ENCODE measurements around the gene ASAP3. TPM values are rescaled to one million over a fixed set of nuclear protein-coding genes. Genes with fewer than 3 reads are reported as not detected.
A peak's percentile ranks its signal among the peaks of the same experiment; 100 is the strongest.

Gene ASAP3
- total and polyA plus RNA-seq, 9 donors, result 37.3 to 147 (median 91.0) TPM

DNA sequence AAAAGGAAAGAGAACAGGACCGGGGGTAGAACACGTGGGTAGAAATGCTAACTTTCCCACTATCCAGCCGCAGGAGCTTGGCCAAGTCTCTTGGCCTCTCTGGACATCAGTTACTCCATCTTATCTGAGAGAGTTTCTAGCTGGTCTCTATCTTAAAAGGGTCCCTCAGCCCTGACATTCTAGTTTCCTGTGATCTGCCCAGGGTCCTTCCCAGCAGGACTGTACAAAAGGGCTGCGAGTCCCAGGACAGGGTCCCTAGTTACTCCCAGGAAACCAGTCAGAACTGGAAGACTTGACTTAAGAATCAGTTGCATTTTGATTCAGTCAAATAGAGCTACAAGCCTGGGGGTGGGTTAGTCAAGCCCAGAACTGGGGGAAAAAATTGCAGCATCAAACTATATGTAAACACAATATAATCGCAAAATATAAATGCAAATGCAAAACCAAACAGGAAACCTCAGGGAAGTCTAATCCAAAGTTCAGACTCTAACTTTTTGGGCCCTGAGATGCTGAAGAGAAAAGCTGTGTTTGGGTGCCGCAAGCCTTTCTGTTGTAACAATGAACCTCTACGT lies 2.9 kb downstream of the ASAP3 start:
- no peaks in the 10 kb centered on the region for H3K36me3 ChIP-seq
- no peak overlapping the region for H3K4me3 ChIP-seq
- H3K27me3 ChIP-seq, result no peaks in the 10 kb centered on the region
- DNase-seq, result no peak
- H3K9me3 ChIP-seq, result no peaks in the 10 kb centered on the region
- no peak overlapping the region for H3K27ac ChIP-seq
- 69 to 78% (median 77%) methylated on average over 7 of the region's 7 CpGs for WGBS, 3 donors
- TF ChIP-seq, protein P1, sequence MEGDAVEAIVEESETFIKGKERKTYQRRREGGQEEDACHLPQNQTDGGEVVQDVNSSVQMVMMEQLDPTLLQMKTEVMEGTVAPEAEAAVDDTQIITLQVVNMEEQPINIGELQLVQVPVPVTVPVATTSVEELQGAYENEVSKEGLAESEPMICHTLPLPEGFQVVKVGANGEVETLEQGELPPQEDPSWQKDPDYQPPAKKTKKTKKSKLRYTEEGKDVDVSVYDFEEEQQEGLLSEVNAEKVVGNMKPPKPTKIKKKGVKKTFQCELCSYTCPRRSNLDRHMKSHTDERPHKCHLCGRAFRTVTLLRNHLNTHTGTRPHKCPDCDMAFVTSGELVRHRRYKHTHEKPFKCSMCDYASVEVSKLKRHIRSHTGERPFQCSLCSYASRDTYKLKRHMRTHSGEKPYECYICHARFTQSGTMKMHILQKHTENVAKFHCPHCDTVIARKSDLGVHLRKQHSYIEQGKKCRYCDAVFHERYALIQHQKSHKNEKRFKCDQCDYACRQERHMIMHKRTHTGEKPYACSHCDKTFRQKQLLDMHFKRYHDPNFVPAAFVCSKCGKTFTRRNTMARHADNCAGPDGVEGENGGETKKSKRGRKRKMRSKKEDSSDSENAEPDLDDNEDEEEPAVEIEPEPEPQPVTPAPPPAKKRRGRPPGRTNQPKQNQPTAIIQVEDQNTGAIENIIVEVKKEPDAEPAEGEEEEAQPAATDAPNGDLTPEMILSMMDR (IDR thresholded peaks at IDR 0.05), result no peak
- no peak for TF ChIP-seq EP300 (IDR thresholded peaks at IDR 0.05)
- TF ChIP-seq POLR2A (IDR thresholded peaks at IDR 0.05), result no peak
- intact Hi-C loops (cut with DNase I), result loop anchor here in 2 of 4 donors (5.0 to 10.0 kb wide), 2 partner anchors 39 to 56 kb away; partner anchors contain the start of gene TCEA3 (in 1 of the 2)
- H3K4me1 ChIP-seq (ENCODE audit: insufficient read depth), result peaks cover 9% of the 10 kb centered on the region

DNA sequence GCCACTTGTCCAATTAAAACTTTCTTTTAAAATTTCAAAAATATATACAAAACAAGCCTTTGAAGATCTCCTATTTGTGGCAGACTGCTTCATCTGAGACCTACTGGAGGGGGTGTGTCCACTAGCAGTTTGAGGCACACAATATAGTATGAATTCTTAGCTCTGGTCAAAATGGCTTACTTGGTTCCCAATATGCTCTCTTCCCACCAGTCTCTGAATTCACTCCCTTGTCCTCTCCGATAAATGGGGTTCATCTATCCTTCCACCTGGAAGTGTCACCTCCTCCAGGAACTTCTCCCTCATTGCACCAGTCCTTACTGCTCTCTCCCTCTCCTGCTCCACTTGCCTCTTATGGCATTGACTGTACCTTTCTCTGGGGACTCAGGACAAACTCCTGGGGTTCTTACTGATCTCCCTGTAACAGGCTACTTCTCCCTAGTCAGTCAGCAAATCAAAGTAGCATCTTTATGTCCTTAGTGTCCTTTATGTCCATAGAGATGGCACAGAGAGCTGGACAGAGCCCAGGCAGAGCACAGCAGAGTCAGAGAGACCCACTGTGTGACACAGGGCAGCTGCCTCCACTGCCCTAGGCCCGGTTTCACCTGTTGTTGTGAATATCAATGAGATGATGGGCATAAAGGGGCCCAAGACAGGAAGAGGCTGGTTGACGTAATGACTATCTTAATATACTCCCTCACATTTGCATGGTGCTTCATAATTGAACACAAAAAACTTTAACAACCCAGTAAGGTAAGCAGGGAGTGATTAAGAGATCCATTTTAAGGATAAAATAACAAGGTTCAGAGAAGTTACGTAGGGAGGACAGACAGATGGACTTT lies 3.6 kb downstream of the ASAP3 start:
- Histone ChIP-seq H3K36me3 (no peaks in the 10 kb centered on the region), H3K27ac (no peak overlapping the region), H3K9me3 (no peaks in the 10 kb centered on the region), H3K4me3 (no peak overlapping the region), H3K27me3 (no peaks in the 10 kb centered on the region), H3K4me1 (ENCODE audit: insufficient read depth) (peaks cover 8% of the 10 kb centered on the region)
- DNase-seq, result no peak
- 79 to 84% (median 84%) methylated on average over 4 of the region's 4 CpGs for WGBS, 3 donors
- intact Hi-C loops (cut with DNase I), result loop anchor here in 2 of 4 donors (5.0 to 10.0 kb wide), 2 partner anchors 38 to 56 kb away; partner anchors contain the start of gene TCEA3 (in 1 of the 2)
- no peak for TF ChIP-seq EP300 (IDR thresholded peaks at IDR 0.05)
- TF ChIP-seq, protein P1 (IDR thresholded peaks at IDR 0.05), result no peak
- no peak for TF ChIP-seq POLR2A (IDR thresholded peaks at IDR 0.05)

DNA sequence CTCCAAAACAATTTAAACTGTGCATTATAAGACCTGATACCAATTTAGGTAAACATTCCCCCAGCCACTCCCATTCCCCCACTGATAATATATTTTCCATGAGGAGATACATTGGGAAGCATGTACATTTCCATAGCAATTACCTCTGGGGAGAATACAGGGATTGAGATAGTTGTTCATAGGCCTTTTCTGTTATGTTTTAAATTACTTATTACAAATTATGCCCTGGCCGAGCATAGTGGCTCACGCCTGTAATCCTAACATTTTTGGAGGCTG lies 4.4 kb downstream of the ASAP3 start:
- WGBS, 3 donors, result 58 to 63% (median 59%) methylated on average over 2 of the region's 2 CpGs
- TF ChIP-seq EP300 (IDR thresholded peaks at IDR 0.05) (no peak), POLR2A (IDR thresholded peaks at IDR 0.05) (no peak)
- TF ChIP-seq, protein P1 (IDR thresholded peaks at IDR 0.05), result no peak

DNA sequence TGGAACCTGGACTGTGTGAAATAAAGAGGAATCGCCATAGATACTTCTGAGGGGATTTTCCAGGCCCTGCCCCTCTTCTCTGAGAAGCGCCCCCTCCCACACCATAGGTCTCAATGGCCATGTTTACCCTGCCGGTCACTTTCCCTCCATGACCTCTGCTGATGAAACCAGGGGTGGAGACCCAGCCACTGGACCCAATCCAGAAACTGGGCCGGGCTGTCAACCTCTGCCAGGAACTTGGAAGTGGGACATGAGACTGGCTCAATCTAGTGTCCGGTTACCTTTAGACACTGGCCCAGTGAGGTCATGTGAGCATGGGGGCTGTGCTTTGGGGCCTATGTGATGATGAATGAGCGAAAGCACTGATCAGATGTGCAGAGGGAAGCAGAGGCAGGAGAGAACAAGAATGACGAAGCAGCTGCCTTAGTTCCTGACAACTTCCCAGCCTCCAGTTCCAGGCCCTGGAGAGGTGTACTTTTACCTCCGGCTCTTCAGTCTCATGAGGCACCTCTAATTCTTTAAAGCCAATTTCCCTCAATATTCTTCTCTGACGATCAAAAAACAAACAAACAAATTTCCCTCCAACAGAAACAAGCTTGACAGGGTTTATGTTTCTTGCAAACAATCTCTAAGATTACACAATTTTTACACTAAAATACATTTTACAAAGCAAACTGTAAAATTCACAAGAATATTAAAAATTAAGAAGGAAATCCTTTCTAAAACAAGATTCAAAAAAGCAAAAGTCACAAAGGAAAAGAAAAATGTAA lies 4.9 kb downstream of the ASAP3 start:
- peak; percentile 63 to 77 (median 69) for DNase-seq
- peaks cover 8% of the 10 kb centered on the region for H3K4me1 ChIP-seq (ENCODE audit: insufficient read depth)
- WGBS, 3 donors, result 31 to 36% (median 35%) methylated on average over 9 of the region's 9 CpGs
- H3K4me3 ChIP-seq, result no peak overlapping the region
- H3K36me3 ChIP-seq, result no peaks in the 10 kb centered on the region
- intact Hi-C loops (cut with DNase I), result no loop called here
- no peaks in the 10 kb centered on the region for H3K27me3 ChIP-seq
- H3K27ac ChIP-seq, result no peak overlapping the region
- TF ChIP-seq EP300 (IDR thresholded peaks at IDR 0.05) (no peak), POLR2A (IDR thresholded peaks at IDR 0.05) (no peak)
- TF ChIP-seq, protein P1 (IDR thresholded peaks at IDR 0.05), result no peak
- no peaks in the 10 kb centered on the region for H3K9me3 ChIP-seq

More for the DNA sequence above, 4.4 kb downstream of the ASAP3 start:
- intact Hi-C loops (cut with DNase I), result no loop called here
- Histone ChIP-seq H3K36me3 (no peaks in the 10 kb centered on the region), H3K27me3 (no peaks in the 10 kb centered on the region), H3K4me1 (ENCODE audit: insufficient read depth) (peaks cover 8% of the 10 kb centered on the region), H3K4me3 (no peak overlapping the region), H3K27ac (no peak overlapping the region), H3K9me3 (no peaks in the 10 kb centered on the region)
- no peak for DNase-seq
